ENCODE results near the gene PCAT6.
A peak's percentile ranks its signal among the peaks of the same experiment; 100 is the strongest.

PCAT6 gene

DNA sequence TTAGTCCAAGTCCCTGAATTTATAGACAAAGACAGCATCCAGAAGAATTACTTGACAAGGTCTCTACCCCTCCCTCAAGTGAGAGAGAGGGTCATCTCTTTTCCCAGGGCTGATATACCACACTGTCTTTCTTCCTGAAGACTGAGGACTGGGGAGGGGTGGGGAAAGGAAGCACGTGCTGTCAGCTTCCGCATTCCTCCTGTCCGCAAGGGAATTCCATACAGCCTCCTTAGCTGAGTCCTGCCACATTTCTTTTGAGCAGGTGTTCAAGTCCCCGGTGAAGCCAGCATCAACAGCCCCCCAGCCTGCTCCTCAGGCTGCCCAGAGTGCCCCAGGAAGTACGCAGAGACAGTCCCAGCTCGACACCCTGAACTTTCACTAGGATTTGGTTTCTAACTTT, 34.2 kb downstream of the PCAT6 start:
- H3K9me3 Mint-ChIP-seq, result no peaks in the 10 kb centered on the region
- H3K4me3 Mint-ChIP-seq, result no peak overlapping the region
- no peaks in the 10 kb centered on the region for H3K36me3 Mint-ChIP-seq (ENCODE audit: low read depth)

DNA sequence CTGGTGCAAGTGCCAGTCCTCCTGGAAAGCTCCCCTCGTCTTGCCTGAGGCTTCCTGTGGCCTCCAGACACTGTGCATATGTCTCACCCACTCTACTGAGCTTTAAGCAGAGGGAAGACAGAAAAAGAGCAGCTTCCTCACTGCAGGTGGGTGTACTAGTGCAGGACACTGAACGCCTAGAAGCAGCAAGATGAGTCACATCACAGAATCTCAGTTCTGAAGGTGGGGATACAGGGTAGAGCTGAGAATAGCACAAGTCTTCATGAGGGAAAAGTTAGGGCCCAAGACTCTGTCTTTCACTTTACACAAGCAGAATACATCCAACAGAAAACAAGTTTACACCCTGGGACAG, 37.4 kb downstream of the PCAT6 start:
- H3K4me3 Mint-ChIP-seq, result no peak overlapping the region
- H3K27me3 Mint-ChIP-seq, result peaks cover 5% of the 10 kb centered on the region
- H3K27ac Mint-ChIP-seq, result no peak overlapping the region
- intact Hi-C loops (cut with micrococcal nuclease), result no loop called here
- no peaks in the 10 kb centered on the region for H3K36me3 Mint-ChIP-seq (ENCODE audit: low read depth)
- peaks cover 6% of the 10 kb centered on the region for H3K4me1 Mint-ChIP-seq (ENCODE audit: low read depth)
- H3K9me3 Mint-ChIP-seq, result no peaks in the 10 kb centered on the region

More for the DNA sequence above, 34.2 kb downstream of the PCAT6 start:
- Mint-ChIP-seq H3K27me3 (peaks cover 5% of the 10 kb centered on the region), H3K4me1 (ENCODE audit: low read depth) (peaks cover 6% of the 10 kb centered on the region), H3K27ac (no peak overlapping the region)
- intact Hi-C loops (cut with micrococcal nuclease), result no loop called here

DNA sequence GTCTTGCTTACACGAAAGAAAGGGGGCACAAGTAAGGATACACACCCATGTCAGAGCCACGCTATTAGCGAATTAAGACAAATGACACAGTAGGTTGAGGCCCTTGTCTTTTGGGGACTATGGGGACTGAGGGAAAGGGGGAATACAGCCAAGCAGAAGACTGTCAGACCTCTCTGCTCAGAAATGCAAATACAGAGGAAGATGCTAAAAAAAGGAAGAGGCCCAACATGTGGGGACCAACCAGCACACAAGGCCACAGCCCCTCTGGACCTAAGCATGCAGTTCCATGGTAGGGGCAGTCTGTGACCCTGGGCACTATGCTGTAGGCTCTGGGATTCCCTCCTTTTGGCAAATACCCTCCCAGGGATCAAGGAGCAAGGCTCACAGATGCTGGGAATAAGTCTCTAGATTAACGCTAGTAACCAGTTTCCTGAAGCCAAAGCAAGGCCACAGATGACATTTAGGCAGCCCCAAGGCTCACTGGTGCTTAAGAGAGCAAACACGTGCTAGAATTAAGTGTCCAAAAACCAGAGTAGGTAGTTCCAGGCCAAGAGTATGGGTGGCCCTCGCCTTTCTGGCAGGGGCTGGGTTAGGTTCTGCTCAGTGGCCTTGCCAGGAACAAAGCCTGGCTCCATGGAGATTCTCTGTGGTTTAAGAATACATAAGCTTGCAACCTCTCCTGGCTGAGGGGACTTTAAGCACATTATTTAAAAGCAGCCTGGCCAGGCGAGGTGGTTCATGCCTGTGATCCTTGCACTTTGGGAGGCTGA, 40.0 kb downstream of the PCAT6 start:
- Mint-ChIP-seq H3K36me3 (ENCODE audit: low read depth) (no peaks in the 10 kb centered on the region), H3K9me3 (no peaks in the 10 kb centered on the region), H3K4me3 (no peak overlapping the region), H3K4me1 (ENCODE audit: low read depth) (peaks cover 11% of the 10 kb centered on the region), H3K27me3 (no peaks in the 10 kb centered on the region), H3K27ac (no peak overlapping the region)
- intact Hi-C loops (cut with micrococcal nuclease), result loop anchor here (5.0 kb wide), 1 partner anchor 98 kb away; no protein-coding TSS in a partner anchor

DNA sequence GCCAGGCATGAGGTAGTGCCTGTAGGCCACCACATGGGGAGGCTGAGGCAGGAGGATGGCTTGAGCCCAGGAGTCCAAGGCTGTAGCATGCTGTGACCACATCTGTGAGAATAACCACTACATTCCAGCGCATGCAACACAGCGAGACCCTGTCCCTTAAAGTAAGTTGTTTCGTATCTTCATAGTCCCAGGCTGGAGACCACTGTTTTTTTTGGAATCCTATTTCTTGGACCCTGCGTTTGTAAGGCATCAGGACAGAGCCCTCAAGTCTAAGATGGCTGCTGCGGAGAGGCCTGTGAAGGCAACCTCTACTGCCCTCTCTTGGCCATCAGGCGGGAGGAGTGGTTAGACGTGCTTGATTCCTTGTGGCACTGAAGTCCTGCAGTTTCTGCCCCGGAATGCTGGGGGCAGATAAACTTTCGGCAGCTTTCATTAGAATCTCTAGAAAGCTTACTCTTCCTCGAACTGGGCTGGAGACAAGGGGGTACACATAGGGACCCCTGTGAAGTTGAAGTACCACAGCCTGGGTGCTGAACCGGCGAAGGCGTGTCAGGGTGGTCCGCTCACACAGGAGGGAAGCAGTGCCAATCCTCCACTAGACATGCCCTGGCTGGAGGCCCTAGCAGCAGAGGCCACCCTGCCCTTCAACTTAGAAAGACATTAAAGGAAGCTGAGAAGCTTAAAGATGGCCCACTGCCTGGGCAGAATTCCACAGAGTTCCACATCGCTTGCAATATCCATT, 41.6 kb downstream of the PCAT6 start:
- intact Hi-C loops (cut with micrococcal nuclease), result loop anchor here (5.0 kb wide), 1 partner anchor 100 kb away; no protein-coding TSS in a partner anchor
- Mint-ChIP-seq H3K27ac (no peak overlapping the region), H3K9me3 (no peaks in the 10 kb centered on the region), H3K36me3 (ENCODE audit: low read depth) (no peaks in the 10 kb centered on the region), H3K4me3 (no peak overlapping the region), H3K27me3 (no peaks in the 10 kb centered on the region), H3K4me1 (ENCODE audit: low read depth) (peaks cover 19% of the 10 kb centered on the region)

DNA sequence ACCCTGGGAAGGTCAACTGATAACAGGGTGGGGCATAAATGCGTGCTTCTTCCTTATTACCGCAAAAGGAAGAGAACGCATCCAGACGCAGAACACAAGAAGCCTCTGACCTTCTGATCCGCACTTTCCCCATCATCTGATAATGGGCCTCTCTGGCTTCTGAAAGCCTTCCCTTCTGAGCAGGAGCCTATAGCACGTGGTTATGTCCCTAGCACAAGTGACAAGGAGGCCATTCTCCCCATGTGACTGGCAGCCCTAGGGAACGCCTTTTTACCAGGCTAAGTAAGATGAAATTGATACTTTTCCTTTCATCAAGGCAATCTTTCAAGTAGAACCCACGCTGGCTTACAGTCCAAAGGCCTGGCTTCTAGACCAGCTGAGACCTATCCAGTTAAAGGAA, 44.0 kb downstream of the PCAT6 start:
- intact Hi-C loops (cut with micrococcal nuclease), result loop anchor here (5.0 kb wide), 1 partner anchor 102 kb away; no protein-coding TSS in a partner anchor
- Mint-ChIP-seq H3K36me3 (ENCODE audit: low read depth) (no peaks in the 10 kb centered on the region), H3K27ac (no peak overlapping the region), H3K4me3 (no peak overlapping the region), H3K4me1 (ENCODE audit: low read depth) (peaks cover 33% of the 10 kb centered on the region), H3K27me3 (peaks cover 7% of the 10 kb centered on the region), H3K9me3 (no peaks in the 10 kb centered on the region)

DNA sequence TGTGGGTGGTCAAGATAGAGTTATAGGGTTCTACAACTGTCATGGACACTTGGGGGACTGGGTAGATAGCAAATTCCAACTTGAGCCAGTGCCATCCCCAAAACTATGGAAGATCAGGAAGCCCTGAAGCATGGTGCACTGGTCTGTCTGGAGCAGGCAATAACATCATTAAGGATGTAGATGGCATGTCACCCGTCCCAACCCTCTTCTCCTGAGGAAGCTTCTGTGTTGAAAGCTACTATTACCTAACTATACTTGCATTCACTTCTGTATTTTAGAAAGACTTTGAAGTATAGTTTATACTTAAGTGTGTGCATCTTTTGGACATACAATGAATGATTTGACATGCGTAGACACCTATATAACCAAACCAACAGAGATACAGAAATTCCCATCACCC, 45.3 kb downstream of the PCAT6 start:
- Mint-ChIP-seq H3K9me3 (no peaks in the 10 kb centered on the region), H3K27me3 (peaks cover 19% of the 10 kb centered on the region), H3K4me1 (ENCODE audit: low read depth) (peaks cover 39% of the 10 kb centered on the region), H3K36me3 (ENCODE audit: low read depth) (no peaks in the 10 kb centered on the region), H3K27ac (no peak overlapping the region), H3K4me3 (no peak overlapping the region)
- intact Hi-C loops (cut with micrococcal nuclease), result no loop called here

DNA sequence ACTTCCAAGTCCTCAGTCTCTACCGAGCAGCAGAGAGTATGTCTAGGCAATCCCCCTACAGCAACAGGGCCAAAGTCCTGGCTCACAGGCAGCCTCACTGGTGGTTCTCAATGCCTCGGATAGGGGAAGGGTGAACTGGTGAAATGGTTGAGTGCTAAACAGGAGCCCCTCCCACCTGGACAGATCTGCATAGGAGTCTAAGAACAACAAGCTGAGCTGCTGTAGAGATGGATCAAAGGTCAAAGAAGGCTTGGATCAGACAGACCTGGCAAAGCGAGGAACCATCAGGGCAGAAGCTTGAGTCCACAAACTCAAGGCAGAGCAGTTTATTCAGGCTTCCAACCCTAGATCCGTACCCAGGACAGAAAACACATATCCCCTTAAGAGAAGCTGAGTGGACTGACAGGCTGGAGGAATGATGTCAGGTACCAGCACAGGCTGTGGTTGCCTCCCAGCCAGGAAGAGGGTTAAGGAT, 46.4 kb downstream of the PCAT6 start:
- no peaks in the 10 kb centered on the region for H3K9me3 Mint-ChIP-seq
- peaks cover 29% of the 10 kb centered on the region for H3K27me3 Mint-ChIP-seq
- no peak overlapping the region for H3K27ac Mint-ChIP-seq
- no peaks in the 10 kb centered on the region for H3K36me3 Mint-ChIP-seq (ENCODE audit: low read depth)
- H3K4me1 Mint-ChIP-seq (ENCODE audit: low read depth), result peaks cover 50% of the 10 kb centered on the region
- H3K4me3 Mint-ChIP-seq, result no peak overlapping the region
- intact Hi-C loops (cut with micrococcal nuclease), result no loop called here

DNA sequence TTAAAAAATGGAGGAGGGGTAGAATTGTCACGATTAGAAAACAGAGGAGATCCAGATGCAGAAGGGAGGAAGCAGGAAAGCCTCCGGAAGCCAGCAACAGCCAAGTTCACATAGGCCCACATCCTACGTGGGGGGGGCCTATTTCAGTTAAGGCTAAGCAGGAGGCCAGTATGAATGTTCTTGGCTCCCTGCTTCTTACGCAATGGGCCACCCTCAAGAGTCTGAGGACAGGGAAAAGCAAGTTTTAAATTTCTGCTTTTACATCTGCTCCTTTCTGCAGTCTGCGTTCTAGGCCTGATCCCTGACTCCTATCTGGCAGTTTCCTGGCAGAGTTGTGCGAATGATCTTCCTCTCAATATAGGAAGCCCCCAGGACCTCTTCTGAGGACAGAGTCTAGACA, 47.6 kb downstream of the PCAT6 start:
- H3K4me1 Mint-ChIP-seq (ENCODE audit: low read depth), result peaks cover 51% of the 10 kb centered on the region
- H3K9me3 Mint-ChIP-seq, result no peaks in the 10 kb centered on the region
- intact Hi-C loops (cut with micrococcal nuclease), result no loop called here
- H3K4me3 Mint-ChIP-seq, result no peak overlapping the region
- no peak overlapping the region for H3K27ac Mint-ChIP-seq
- peaks cover 39% of the 10 kb centered on the region for H3K27me3 Mint-ChIP-seq
- H3K36me3 Mint-ChIP-seq (ENCODE audit: low read depth), result no peaks in the 10 kb centered on the region

DNA sequence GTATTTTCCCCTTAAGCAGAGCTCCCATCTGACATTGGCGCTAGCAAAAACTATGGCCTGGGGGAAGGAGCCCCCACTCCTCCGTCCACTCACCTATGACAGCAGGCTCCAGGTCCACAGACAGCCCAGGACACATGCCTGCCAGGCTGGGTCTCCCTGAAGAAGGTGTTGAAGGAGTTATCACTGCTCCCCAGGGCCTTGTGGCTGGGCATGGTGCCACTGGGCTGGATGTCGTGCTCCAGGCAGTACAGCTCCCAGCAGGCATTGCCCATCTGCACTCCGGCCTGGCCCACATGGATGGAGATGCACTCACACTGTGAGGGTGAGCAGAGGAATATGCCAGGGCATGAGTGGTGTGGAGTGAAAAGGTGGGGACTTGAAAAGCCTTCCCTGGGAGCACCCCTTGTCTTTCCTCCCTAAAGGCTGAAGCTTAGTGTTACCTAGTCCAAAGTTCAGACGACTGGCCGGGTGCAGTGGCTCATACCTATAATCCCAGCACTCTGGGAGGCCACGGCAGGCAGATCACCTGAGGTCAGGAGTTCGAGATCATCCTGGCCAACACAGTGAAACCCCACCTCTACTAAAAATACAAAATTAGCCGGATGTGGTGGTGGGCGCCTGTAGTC, 48.1 kb downstream of the PCAT6 start:
- H3K9me3 Mint-ChIP-seq, result no peaks in the 10 kb centered on the region
- no peaks in the 10 kb centered on the region for H3K36me3 Mint-ChIP-seq (ENCODE audit: low read depth)
- intact Hi-C loops (cut with micrococcal nuclease), result no loop called here
- H3K4me3 Mint-ChIP-seq, result no peak overlapping the region
- peaks cover 40% of the 10 kb centered on the region for H3K27me3 Mint-ChIP-seq
- peaks cover 50% of the 10 kb centered on the region for H3K4me1 Mint-ChIP-seq (ENCODE audit: low read depth)
- no peak overlapping the region for H3K27ac Mint-ChIP-seq

DNA sequence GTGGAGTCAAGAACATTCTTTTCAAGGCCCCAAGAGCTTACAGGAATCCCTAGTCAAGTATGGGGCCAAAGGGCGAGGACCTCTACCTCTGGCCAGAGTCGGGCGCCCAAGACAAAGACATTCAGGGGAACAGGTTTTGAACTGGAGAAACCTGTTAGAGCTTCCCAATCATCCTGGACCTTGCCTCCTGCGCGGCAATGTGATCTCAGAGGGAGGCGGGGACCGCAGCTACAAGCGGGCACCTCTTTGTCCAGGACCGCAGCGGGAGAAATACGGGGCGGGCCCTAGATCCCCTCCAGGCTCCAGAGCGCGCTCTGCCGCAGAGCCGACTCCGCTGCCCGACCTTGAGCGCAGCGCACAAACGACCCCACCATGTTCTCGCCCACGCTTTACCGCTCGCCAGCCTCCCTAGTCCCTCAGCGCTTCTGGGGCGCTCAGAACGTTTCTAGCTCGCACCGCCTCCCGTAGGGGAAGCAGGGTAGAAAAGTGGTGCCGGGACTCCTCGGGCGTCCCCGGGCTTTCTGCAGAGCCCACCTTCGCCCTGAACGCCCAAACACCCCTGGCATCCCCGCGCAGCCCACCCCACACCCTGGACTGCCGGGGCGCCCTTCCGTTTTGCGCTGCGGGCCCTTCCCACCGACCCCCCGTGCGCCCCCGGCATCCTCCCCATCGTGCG, 50.1 kb downstream of the PCAT6 start:
- no peaks in the 10 kb centered on the region for H3K9me3 Mint-ChIP-seq
- peaks cover 40% of the 10 kb centered on the region for H3K4me1 Mint-ChIP-seq (ENCODE audit: low read depth)
- peak overlapping the region; percentile 92 for H3K4me3 Mint-ChIP-seq
- H3K27me3 Mint-ChIP-seq, result peaks cover 42% of the 10 kb centered on the region
- peak overlapping the region; percentile 68 for H3K27ac Mint-ChIP-seq
- no peaks in the 10 kb centered on the region for H3K36me3 Mint-ChIP-seq (ENCODE audit: low read depth)
- intact Hi-C loops (cut with micrococcal nuclease), result loop anchor here (2.0 kb wide), 1 partner anchor 48 kb away; no protein-coding TSS in a partner anchor

Data from dendritic cell treated with granulocyte-macrophage colony-stimulating factor and Interleukin-4, amounts not matched to agents 40 ng/mL and 50 ng/mL, for 4 days (primary cell).